AG04449 (cell line): Measurements from ENCODE around the gene KLHDC8B.

Source experiments
- CTCF ChIA-PET: fragments of 350-600 bp; formaldehyde crosslinking; extraction: SDS; loops from one replicate; lab custom pipeline; 2021; ENCODE audit warnings: antibody characterized with exemption; lab: Yijun Ruan, JAX
- POLR2A ChIA-PET: fragments of 400-600, 350-600 bp; formaldehyde crosslinking; extraction: SDS; loops from one replicate; lab custom pipeline; 2020; ENCODE audit warnings: antibody characterized with exemption, inconsistent platforms; lab: Yijun Ruan, JAX
- DNase-seq: peaks from one replicate; pipeline ENCODE4 v3.0.0-alpha.2; 2010; ENCODE audit warnings: low read depth, low spot score
- H3K4me3 ChIP-seq: 2 replicates; pipeline ENCODE4 v1.5.1; 2011; ENCODE audit warnings: low read depth, mild to moderate bottlenecking, control low read depth, low read length
- TF ChIP-seq, protein P1 (sequence below): IDR thresholded peaks from one replicate; pipeline ENCODE4 v1.5.1; 2011; ENCODE audit warnings: mild to moderate bottlenecking, moderate library complexity, low read length, control low read depth, inconsistent platforms; ENCODE audit not compliant: insufficient read depth; ENCODE audit errors: missing control alignments

KLHDC8B gene

DNA sequence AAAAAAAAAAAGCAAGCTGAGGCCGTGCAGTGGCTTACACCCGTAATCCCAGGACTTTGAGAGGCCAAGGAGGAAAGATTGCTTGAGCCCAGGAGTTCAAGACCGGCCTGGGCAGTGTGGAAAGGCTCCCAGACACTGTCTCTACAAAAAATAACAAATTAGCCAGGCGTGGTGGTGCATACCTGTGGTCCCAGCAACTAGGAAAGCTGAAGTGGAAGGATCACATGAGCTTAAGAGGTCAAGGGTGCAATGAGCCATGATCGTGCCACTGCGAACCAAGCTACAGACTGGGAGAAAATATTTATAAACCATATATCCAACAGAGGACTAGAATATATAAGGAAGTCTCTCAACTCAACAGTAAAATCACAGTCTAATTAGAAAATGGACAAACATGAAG is 10.0 kb downstream of the KLHDC8B start:
- DNase-seq: no peak
- POLR2A ChIA-PET: no interaction called here
- CTCF ChIA-PET: interaction anchor here (3.2 kb wide), 1 partner anchor 11 kb away, joined by 28 read pairs; the partner anchor contains the start of gene KLHDC8B
- TF ChIP-seq, protein P1, sequence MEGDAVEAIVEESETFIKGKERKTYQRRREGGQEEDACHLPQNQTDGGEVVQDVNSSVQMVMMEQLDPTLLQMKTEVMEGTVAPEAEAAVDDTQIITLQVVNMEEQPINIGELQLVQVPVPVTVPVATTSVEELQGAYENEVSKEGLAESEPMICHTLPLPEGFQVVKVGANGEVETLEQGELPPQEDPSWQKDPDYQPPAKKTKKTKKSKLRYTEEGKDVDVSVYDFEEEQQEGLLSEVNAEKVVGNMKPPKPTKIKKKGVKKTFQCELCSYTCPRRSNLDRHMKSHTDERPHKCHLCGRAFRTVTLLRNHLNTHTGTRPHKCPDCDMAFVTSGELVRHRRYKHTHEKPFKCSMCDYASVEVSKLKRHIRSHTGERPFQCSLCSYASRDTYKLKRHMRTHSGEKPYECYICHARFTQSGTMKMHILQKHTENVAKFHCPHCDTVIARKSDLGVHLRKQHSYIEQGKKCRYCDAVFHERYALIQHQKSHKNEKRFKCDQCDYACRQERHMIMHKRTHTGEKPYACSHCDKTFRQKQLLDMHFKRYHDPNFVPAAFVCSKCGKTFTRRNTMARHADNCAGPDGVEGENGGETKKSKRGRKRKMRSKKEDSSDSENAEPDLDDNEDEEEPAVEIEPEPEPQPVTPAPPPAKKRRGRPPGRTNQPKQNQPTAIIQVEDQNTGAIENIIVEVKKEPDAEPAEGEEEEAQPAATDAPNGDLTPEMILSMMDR: no peak
- H3K4me3 ChIP-seq: no peak overlapping the region

DNA sequence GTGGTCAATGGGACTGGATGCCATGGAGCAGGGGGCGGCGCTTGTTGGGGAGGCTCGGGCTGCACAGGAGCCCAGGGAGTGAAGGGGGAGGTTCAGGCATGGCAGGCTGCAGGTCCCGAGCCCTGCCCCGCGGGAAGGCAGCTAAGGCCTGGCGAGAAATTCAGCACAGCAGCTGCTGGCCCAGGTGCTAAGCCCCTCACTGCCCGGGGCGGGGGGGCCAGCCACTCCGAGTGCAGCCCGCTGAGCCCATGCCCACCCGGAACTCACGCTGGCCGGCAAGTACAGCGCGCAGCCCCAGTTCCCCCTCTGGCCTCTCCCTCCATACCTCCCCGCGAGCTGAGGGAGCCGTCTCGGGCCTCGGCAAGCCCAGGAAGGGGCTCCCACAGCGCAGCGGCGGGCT is 11.3 kb downstream of the KLHDC8B start:
- DNase-seq: no peak
- ChIA-PET POLR2A (no interaction called here), CTCF (no interaction called here)
- TF ChIP-seq, protein P1: no peak
- no peak overlapping the region for H3K4me3 ChIP-seq

DNA sequence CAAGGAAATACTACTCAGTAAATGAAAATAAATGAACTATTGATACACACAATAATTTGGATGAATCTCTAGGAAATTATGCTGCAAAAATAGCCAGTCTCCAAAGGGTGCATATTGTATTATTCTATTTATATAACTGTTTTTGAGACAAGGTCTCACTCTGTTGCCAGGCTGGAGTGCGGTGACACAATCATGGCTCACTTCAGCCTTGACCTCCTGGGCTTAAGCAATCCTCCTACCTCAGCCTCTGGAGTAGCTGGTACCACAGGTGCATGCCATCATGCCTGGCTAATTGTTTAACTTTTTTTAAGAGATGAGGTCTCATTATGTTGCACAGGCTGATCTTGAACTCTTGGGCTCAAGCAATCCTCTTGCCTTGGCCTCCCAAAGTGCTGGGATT is 12.5 kb downstream of the KLHDC8B start:
- no peak overlapping the region for H3K4me3 ChIP-seq
- ChIA-PET CTCF (interaction anchor here (1.0 kb wide), 1 partner anchor 14 kb away, joined by 5 read pairs; no protein-coding TSS in a partner anchor), POLR2A (no interaction called here)
- TF ChIP-seq, protein P1: no peak
- no peak for DNase-seq

DNA sequence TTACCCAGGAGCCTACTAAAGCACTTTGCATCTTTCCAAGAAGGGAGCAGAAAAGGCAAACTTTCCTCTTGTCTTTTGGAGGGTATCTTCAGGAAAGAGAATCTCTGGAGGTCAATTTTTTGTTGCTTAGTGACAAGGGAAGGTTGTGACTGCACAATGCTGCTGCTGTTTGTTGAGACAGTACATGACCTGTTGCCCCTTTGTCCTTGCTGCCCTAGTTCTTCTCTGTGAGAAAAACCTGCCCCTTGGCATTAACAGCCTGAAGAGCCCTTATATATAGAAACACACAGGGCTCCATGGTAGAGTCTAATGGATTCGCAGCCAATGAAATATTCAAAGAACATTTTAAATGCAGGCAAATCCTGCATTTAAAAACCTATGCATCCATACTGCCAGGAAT is 20.3 kb downstream of the KLHDC8B start:
- ChIA-PET CTCF (no interaction called here), POLR2A (no interaction called here)
- H3K4me3 ChIP-seq: no peak overlapping the region
- no peak for DNase-seq
- TF ChIP-seq, protein P1: no peak

DNA sequence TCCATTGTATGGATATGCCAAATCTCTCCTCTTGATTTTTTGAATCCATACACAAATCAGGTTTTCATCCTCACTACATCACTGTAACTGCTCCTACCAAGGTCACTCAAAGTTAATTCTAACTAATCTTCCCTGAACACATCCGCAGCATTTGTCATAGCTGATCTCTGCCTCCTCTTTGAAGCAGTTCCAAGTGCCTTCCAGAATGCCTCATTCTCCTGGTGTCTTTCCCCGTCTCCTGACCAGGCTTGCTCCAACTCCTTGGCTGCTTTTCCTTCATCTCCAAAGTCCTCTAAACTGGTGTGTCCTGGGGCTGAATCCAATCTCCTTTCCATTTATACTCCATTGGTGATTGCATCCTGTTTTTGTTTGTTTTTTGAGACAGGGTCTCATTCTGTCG is 26.8 kb downstream of the KLHDC8B start:
- no peak overlapping the region for H3K4me3 ChIP-seq
- ChIA-PET POLR2A (no interaction called here), CTCF (no interaction called here)
- TF ChIP-seq, protein P1: no peak
- no peak for DNase-seq

DNA sequence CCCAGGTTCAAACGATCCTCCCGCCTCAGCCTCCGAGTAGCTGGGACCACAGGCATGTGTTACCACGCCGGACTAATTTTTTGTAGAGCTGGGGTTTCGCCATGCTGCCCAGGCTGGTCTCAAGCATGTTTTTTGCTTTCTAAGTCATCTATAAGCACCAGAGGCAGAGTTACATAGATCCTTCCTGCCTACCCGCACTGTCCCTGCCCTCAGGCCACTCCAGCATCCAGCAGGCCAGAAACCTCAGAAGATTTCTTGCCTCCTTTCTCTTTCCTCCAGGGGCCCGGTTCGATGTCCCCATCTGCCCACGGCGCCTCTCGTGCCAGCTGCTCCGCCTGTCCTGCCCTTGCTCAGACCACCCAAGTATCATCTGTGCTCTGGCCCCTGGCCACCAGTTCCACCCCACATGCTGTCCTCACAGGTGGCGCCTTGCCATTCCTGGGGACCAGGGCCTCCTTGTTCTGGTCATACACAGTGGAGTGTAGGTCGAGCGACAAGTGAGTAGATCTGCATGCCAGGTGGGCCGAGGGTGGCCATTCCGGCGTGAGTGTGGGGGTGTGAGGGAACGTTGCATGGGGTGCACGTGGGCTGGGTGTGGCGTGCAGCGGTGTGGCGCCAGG is 27.3 kb downstream of the KLHDC8B start:
- ChIA-PET CTCF (interaction anchor here (1.1 kb wide), 1 partner anchor 29 kb away, joined by 3 read pairs; no protein-coding TSS in a partner anchor), POLR2A (no interaction called here)
- peak overlapping the region; percentile 40; the same call in 1 of the 2 replicates for H3K4me3 ChIP-seq
- TF ChIP-seq, protein P1: no peak
- no peak for DNase-seq
